A549 (cell line): ENCODE measurements around the gene FNDC10. TPM values are rescaled to one million over a fixed set of nuclear protein-coding genes. Genes with fewer than 3 reads are reported as not detected.

Source experiments
- ATAC-seq, 2 experiments: fragments of 200-7000 bp in 1 of 2; fragments of >200 bp in 1 of 2; cut with Nextera tagmentation in 1 of 2; cut with Tn5 transposase in 1 of 2; 3 replicates each; pipeline versions ENCODE4 v1.8.0 to v1.9.1; 2018 to 2020; ENCODE audit warnings: mild to moderate bottlenecking in 1 of 2, moderate library complexity in 1 of 2
- CTCF ChIA-PET: fragments of 300-600 bp; sonication (Branson Sonifier 250); formaldehyde crosslinking; extraction: SDS; loops from one replicate; lab custom pipeline; 2021; ENCODE audit warnings: antibody characterized with exemption, inconsistent platforms; lab: Yijun Ruan, JAX
- POLR2A ChIA-PET: fragments of 350-600 bp; formaldehyde crosslinking; extraction: SDS; loops from one replicate; lab custom pipeline; 2021; ENCODE audit warnings: antibody characterized with exemption, inconsistent platforms; lab: Yijun Ruan, JAX
- DNase-seq, 2 experiments: peaks; one replicate each; pipeline versions ENCODE4 v3.0.0 to v3.0.0-alpha.2; 2011 to 2016; ENCODE audit warnings: low read depth in 1 of 2, low spot score in 1 of 2
- FAIRE-seq: peaks from 2 replicates; lab custom pipeline; 2011; peaks lifted over from hg19 to GRCh38; lab: Jason Lieb, UNC
- H3K27ac ChIP-seq, 2 experiments: fragments of >200 bp; sonication (Bioruptor Twin); formaldehyde crosslinking; 3 replicates each; pipeline ENCODE4 v1.5.1; 2016 to 2017
- H3K4me1 ChIP-seq: fragments of >200 bp; sonication (Bioruptor Twin); formaldehyde crosslinking; 3 replicates; pipeline ENCODE4 v1.6.1; 2016
- H3K4me2 ChIP-seq: fragments of >200 bp; sonication (Bioruptor Twin); formaldehyde crosslinking; 3 replicates; pipeline ENCODE4 v1.6.1; 2016
- H3K4me3 ChIP-seq: fragments of >200 bp; sonication (Bioruptor Twin); formaldehyde crosslinking; 3 replicates; pipeline ENCODE4 v1.5.1; 2016
- H3K9me3 ChIP-seq: fragments of >200 bp; sonication (Bioruptor Twin); formaldehyde crosslinking; 3 replicates; pipeline ENCODE4 v1.6.1; 2016
- CBX2 ChIP-seq: fragments of 200-600 bp; sonication (generic); IDR thresholded peaks from 2 replicates; pipeline ENCODE4 v1.6.1; 2016; ENCODE audit warnings: low read depth, mild to moderate bottlenecking, borderline replicate concordance
- CEBPB ChIP-seq, 2 experiments: fragments of >200 bp in 1 of 2; sonication (Bioruptor Twin) in 1 of 2; formaldehyde crosslinking in 1 of 2; IDR thresholded peaks; 2 replicates each; pipeline ENCODE4 v1.6.1; 2012 to 2016
- EHF ChIP-seq: fragments of 250-450 bp; sonication (Bioruptor Pico); IDR thresholded peaks from 2 replicates; pipeline ENCODE4 v1.5.0; 2020; ENCODE audit warnings: mild to moderate bottlenecking
- EHMT2 ChIP-seq: fragments of 200-600 bp; sonication (generic); IDR thresholded peaks from 2 replicates; pipeline ENCODE4 v1.6.1; 2016; ENCODE audit warnings: antibody characterized with exemption, low read depth, mild to moderate bottlenecking, moderate library complexity
- EP300 ChIP-seq, 2 experiments: fragments of >200 bp; sonication (Bioruptor Twin); formaldehyde crosslinking; IDR thresholded peaks; 2 replicates in 1 of 2; 3 replicates in 1 of 2; pipeline ENCODE4 v1.6.1; 2016 to 2017
- FOSB ChIP-seq: fragments of 250-450 bp; sonication (Bioruptor Pico); IDR thresholded peaks from 2 replicates; pipeline ENCODE4 v1.5.0; 2020; ENCODE audit warnings: mild to moderate bottlenecking, moderate library complexity
- FOSL2 ChIP-seq, 2 experiments: fragments of 450-650 bp in 1 of 2; fragments of >200 bp in 1 of 2; sonication (Bioruptor Twin) in 1 of 2; formaldehyde crosslinking; IDR thresholded peaks; 2 replicates each; pipeline versions ENCODE4 v1.5.0 to v1.6.1; 2016 to 2020; ENCODE audit warnings: mild to moderate bottlenecking in 1 of 2, moderate library complexity in 1 of 2
- GATA3 ChIP-seq: IDR thresholded peaks from 2 replicates; pipeline ENCODE4 v1.6.1; 2012; ENCODE audit warnings: borderline replicate concordance
- HOXA7 ChIP-seq: fragments of 250-450 bp; sonication (Bioruptor Pico); IDR thresholded peaks from 2 replicates; pipeline ENCODE4 v1.5.0; 2020; ENCODE audit warnings: mild to moderate bottlenecking, moderate library complexity
- HOXB5 ChIP-seq: fragments of 250-450 bp; sonication (Bioruptor Pico); IDR thresholded peaks from 2 replicates; pipeline ENCODE4 v1.5.0; 2020; ENCODE audit warnings: mild to moderate bottlenecking, moderate library complexity
- KDM1A ChIP-seq: fragments of 200-600 bp; sonication (generic); IDR thresholded peaks from 2 replicates; pipeline ENCODE4 v1.6.1; 2016; ENCODE audit warnings: low read depth, mild to moderate bottlenecking
- MAFK ChIP-seq: fragments of 450-650 bp; IDR thresholded peaks from 2 replicates; pipeline ENCODE4 v1.6.1; 2014; ENCODE audit not compliant: partially characterized antibody
- MAZ ChIP-seq: fragments of 150-350 bp; IDR thresholded peaks from 2 replicates; pipeline ENCODE4 v1.6.1; 2014; ENCODE audit warnings: antibody characterized with exemption, low read depth, low read length, borderline replicate concordance
- NFE2L2 ChIP-seq: fragments of 150-350 bp; conservative IDR thresholded peaks from 2 replicates; pipeline ENCODE4 v1.6.1; 2014; ENCODE audit warnings: low read length
- RCOR1 ChIP-seq: fragments of 150-350 bp; IDR thresholded peaks from 2 replicates; pipeline ENCODE4 v1.6.1; 2014; ENCODE audit warnings: antibody characterized with exemption, low read length, low read depth
- WGBS: methylation state at CpG from one replicate; pipeline ENCODE4 v1.1.6; 2017; ENCODE audit errors: missing lambda C conversion rate; 5-methylcytosine and 5-hydroxymethylcytosine counted together
- polyA plus RNA-seq, 4 experiments: library from polyadenylated mRNA; depleted of rRNA in 3 of 4; stranded (reverse); fragments of >200 nt; fragmentation: RNase III in 1 of 4; extraction: RNeasy Plus Mini Kit Qiagen cat#74134 plus additional on column Dnase treatment in 1 of 4; gene quantifications; 2 replicates in 3 of 4; 3 replicates in 1 of 4; pipeline ENCODE4 v1.2.3, GENCODE V29; 2011 to 2017
- TF ChIP-seq, protein P1 (sequence below): fragments of 200-600 bp; sonication (generic); IDR thresholded peaks from 2 replicates; pipeline ENCODE4 v1.6.1; 2016; ENCODE audit warnings: antibody characterized with exemption, mild to moderate bottlenecking, moderate library complexity
- TF ChIP-seq, protein P2 (sequence below): fragments of 450-650 bp; IDR thresholded peaks from 2 replicates; pipeline ENCODE4 v1.6.1; 2014; ENCODE audit warnings: antibody characterized with exemption
- TF ChIP-seq, protein P3 (sequence below): IDR thresholded peaks from 2 replicates; pipeline ENCODE4 v1.6.1; 2012
- TF ChIP-seq, protein P4 (sequence below): fragments of 250-450 bp; sonication (Bioruptor Pico); IDR thresholded peaks from 2 replicates; pipeline ENCODE4 v1.5.0; 2021; ENCODE audit warnings: mild to moderate bottlenecking, moderate library complexity, borderline replicate concordance
- TF ChIP-seq, protein P5 (sequence below): fragments of >200 bp; sonication (Bioruptor Twin); formaldehyde crosslinking; IDR thresholded peaks from 3 replicates; pipeline ENCODE4 v1.6.1; 2016

Gene FNDC10
- polyA plus RNA-seq, 2 of the 4 experiments (the other 2 are of a cell fraction), result 0.56 to 4.0 TPM

DNA sequence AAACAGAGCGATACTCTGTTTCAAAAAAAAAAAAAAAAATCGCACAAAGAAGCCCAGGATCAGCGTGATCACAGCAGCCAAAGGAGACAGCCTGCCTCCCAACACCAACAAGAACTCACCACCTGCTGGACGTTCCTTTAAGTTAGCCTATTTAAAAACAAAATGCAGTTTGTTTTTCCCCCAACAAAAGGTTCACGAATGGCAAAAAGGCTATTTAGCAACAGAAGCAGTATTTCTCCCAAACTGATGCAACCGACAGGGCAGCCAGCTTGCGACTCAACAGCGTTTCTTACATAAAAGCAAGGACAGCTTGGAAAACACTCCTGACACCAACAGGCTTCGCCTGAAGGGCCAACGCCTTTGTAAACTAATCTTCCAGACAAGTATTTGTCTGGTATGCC lies 32.0 kb downstream of the FNDC10 start:
- ChIA-PET POLR2A (no interaction called here), CTCF (no interaction called here)
- Histone ChIP-seq H3K4me1 (peaks cover 3% of the 10 kb centered on the region; the same call in 1 of the 3 replicates), H3K4me3 (no peak overlapping the region), H3K4me2 (no peak overlapping the region), H3K9me3 (no peaks in the 10 kb centered on the region), H3K27ac (no peak overlapping the region)
- DNase-seq (no peak), ATAC-seq (no peak), FAIRE-seq (no peak)
- WGBS, result 87% methylated on average over 10 of the region's 10 CpGs
- TF ChIP-seq EHF (CRISPR knock-in tag) (no peak), HOXB5 (CRISPR knock-in tag) (no peak), FOSB (CRISPR knock-in tag) (no peak), MAZ (no peak), FOSL2 (IDR thresholded peaks at IDR 0.05) (no peak), FOSL2 (CRISPR knock-in tag; IDR thresholded peaks at IDR 0.05) (no peak), CEBPB (IDR thresholded peaks at IDR 0.05) (no peak), EHMT2 (no peak), RCOR1 (no peak), KDM1A (no peak), GATA3 (no peak), MAFK (no peak), EP300 (IDR thresholded peaks at IDR 0.05) (no peak)
- TF ChIP-seq, protein P1, sequence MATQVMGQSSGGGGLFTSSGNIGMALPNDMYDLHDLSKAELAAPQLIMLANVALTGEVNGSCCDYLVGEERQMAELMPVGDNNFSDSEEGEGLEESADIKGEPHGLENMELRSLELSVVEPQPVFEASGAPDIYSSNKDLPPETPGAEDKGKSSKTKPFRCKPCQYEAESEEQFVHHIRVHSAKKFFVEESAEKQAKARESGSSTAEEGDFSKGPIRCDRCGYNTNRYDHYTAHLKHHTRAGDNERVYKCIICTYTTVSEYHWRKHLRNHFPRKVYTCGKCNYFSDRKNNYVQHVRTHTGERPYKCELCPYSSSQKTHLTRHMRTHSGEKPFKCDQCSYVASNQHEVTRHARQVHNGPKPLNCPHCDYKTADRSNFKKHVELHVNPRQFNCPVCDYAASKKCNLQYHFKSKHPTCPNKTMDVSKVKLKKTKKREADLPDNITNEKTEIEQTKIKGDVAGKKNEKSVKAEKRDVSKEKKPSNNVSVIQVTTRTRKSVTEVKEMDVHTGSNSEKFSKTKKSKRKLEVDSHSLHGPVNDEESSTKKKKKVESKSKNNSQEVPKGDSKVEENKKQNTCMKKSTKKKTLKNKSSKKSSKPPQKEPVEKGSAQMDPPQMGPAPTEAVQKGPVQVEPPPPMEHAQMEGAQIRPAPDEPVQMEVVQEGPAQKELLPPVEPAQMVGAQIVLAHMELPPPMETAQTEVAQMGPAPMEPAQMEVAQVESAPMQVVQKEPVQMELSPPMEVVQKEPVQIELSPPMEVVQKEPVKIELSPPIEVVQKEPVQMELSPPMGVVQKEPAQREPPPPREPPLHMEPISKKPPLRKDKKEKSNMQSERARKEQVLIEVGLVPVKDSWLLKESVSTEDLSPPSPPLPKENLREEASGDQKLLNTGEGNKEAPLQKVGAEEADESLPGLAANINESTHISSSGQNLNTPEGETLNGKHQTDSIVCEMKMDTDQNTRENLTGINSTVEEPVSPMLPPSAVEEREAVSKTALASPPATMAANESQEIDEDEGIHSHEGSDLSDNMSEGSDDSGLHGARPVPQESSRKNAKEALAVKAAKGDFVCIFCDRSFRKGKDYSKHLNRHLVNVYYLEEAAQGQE, result no peak
- TF ChIP-seq, protein P2, sequence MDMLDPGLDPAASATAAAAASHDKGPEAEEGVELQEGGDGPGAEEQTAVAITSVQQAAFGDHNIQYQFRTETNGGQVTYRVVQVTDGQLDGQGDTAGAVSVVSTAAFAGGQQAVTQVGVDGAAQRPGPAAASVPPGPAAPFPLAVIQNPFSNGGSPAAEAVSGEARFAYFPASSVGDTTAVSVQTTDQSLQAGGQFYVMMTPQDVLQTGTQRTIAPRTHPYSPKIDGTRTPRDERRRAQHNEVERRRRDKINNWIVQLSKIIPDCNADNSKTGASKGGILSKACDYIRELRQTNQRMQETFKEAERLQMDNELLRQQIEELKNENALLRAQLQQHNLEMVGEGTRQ, result no peak
- TF ChIP-seq, protein P3, sequence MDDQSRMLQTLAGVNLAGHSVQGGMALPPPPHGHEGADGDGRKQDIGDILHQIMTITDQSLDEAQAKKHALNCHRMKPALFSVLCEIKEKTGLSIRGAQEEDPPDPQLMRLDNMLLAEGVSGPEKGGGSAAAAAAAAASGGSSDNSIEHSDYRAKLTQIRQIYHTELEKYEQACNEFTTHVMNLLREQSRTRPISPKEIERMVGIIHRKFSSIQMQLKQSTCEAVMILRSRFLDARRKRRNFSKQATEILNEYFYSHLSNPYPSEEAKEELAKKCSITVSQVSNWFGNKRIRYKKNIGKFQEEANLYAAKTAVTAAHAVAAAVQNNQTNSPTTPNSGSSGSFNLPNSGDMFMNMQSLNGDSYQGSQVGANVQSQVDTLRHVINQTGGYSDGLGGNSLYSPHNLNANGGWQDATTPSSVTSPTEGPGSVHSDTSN, result no peak

DNA sequence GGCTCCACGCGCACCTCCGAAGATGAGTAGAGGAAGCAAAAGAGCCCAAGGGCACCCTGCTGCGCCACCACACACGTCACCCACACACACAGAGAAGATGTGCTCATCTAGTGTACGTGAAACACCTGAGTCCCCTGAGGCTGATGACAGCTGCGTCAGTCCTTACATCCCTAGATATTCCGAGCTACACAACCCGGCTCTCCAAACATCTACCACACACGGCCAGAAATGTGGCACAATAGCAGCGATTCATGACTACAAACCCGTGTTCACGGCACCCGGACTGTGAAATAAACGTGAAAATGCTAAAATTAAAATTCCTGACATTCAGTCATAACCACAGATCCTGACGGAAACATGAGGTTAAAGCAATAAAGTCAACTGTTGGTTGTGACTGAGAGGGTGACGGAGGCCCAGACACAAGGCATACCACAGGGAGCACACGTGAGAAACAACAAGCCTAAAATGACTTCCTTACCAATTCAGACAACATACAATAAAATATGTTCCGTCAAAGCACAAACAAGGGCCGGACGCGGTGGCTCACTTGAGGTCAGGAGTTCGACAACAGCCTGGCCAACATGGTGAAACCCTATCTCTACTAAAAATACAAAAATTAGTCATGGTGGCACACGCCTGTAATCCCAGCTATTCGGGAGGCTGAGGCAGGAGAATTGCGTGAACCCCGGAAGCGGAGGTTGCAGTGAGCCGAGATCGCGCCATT lies 32.6 kb downstream of the FNDC10 start:
- WGBS, result 94% methylated on average over 31 of the region's 31 CpGs
- ChIA-PET CTCF (no interaction called here), POLR2A (no interaction called here)
- no peak overlapping the region for H3K4me3 ChIP-seq
- no peak for ATAC-seq
- DNase-seq, result no peak
- no peaks in the 10 kb centered on the region for H3K9me3 ChIP-seq
- no peaks in the 10 kb centered on the region for H3K4me1 ChIP-seq
- H3K27ac ChIP-seq, result no peak overlapping the region
- FAIRE-seq, result no peak
- no peak overlapping the region for H3K4me2 ChIP-seq
- TF ChIP-seq MAFK, result no peak
- TF ChIP-seq CBX2, result no peak
- TF ChIP-seq, protein P4, sequence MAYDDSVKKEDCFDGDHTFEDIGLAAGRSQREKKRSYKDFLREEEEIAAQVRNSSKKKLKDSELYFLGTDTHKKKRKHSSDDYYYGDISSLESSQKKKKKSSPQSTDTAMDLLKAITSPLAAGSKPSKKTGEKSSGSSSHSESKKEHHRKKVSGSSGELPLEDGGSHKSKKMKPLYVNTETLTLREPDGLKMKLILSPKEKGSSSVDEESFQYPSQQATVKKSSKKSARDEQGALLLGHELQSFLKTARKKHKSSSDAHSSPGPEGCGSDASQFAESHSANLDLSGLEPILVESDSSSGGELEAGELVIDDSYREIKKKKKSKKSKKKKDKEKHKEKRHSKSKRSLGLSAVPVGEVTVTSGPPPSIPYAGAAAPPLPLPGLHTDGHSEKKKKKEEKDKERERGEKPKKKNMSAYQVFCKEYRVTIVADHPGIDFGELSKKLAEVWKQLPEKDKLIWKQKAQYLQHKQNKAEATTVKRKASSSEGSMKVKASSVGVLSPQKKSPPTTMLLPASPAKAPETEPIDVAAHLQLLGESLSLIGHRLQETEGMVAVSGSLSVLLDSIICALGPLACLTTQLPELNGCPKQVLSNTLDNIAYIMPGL, result no peak
- TF ChIP-seq NFE2L2, result no peak
- TF ChIP-seq HOXA7 (CRISPR knock-in tag), result no peak
- TF ChIP-seq, protein P5, sequence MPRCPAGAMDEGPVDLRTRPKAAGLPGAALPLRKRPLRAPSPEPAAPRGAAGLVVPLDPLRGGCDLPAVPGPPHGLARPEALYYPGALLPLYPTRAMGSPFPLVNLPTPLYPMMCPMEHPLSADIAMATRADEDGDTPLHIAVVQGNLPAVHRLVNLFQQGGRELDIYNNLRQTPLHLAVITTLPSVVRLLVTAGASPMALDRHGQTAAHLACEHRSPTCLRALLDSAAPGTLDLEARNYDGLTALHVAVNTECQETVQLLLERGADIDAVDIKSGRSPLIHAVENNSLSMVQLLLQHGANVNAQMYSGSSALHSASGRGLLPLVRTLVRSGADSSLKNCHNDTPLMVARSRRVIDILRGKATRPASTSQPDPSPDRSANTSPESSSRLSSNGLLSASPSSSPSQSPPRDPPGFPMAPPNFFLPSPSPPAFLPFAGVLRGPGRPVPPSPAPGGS, result no peak
- TF ChIP-seq, protein P1, result no peak
